Sigmoid colon (tissue), 7 donors: ENCODE data around the gene CERS6. TPM values are rescaled to one million over a fixed set of nuclear protein-coding genes. Genes with fewer than 3 reads are reported as not detected.

ENCODE experiments used
- DNase-seq: peaks from one replicate; pipeline ENCODE4 v3.0.0-alpha.2; 2019
- H3K27ac ChIP-seq, 4 donors: fragments of 200-600 bp; sonication (generic); one replicate each; pipeline ENCODE4 v1.5.1; 2016 to 2019; ENCODE audit warnings: mild to moderate bottlenecking in 1 of 4
- H3K27me3 ChIP-seq, 3 donors: fragments of 200-600 bp; sonication (generic); one replicate each; pipeline ENCODE4 v1.5.1; 2019; ENCODE audit warnings: mild to moderate bottlenecking in 1 of 3
- H3K36me3 ChIP-seq, 4 donors: fragments of 200-600 bp; sonication (generic); one replicate each; pipeline ENCODE4 v1.5.1; 2016 to 2019
- H3K4me1 ChIP-seq, 4 donors: fragments of 200-600 bp; sonication (generic); one replicate each; pipeline ENCODE4 v1.5.1; 2017 to 2019
- H3K4me3 ChIP-seq, 4 donors: fragments of 200-600 bp; sonication (generic); one replicate each; pipeline ENCODE4 v1.5.1; 2017 to 2019; ENCODE audit warnings: mild to moderate bottlenecking in 2 of 4, moderate library complexity in 1 of 4
- H3K9me3 ChIP-seq, 4 donors: fragments of 200-600 bp in 3 of 4; sonication (generic) in 3 of 4; one replicate each; pipeline versions ENCODE4 v1.5.1 to v1.6.1; 2013 to 2019
- CTCF ChIP-seq, 4 experiments: fragments of 450-650 bp in 3 of 4; fragments of 200-600 bp in 1 of 4; IDR thresholded peaks; one replicate each; pipeline ENCODE4 v1.5.1; 2016 to 2019; ENCODE audit warnings: antibody characterized with exemption in 4 of 4, mild to moderate bottlenecking in 3 of 4, moderate library complexity in 2 of 4
- EP300 ChIP-seq, 4 donors: sonication (generic); formaldehyde crosslinking; IDR thresholded peaks; one replicate each; pipeline ENCODE4 v1.6.1; 2017; ENCODE audit warnings: antibody characterized with exemption in 4 of 4
- POLR2A ChIP-seq, 2 donors: fragments of 450-650 bp; IDR thresholded peaks; one replicate each; pipeline ENCODE4 v1.6.1; 2016; ENCODE audit warnings: antibody characterized with exemption in 2 of 2, mild to moderate bottlenecking in 2 of 2, moderate library complexity in 2 of 2
- POLR2AphosphoS5 ChIP-seq, 4 donors: sonication (generic); formaldehyde crosslinking; IDR thresholded peaks; one replicate each; pipeline ENCODE4 v1.6.1; 2017; ENCODE audit warnings: antibody characterized with exemption in 4 of 4
- WGBS, 2 donors: extraction: QIAGEN DNeasy Blood & Tissue Kit; methylation state at CpG; one replicate each; pipeline ENCODE4 v1.1.7; 2013; 5-methylcytosine and 5-hydroxymethylcytosine counted together
- intact Hi-C: fragments of 100-400 bp; cut with DNase I; formaldehyde crosslinking; loops from one replicate; pipeline ENCODE4 v1.15.1; 2023
- polyA plus RNA-seq, 3 donors: library from polyadenylated mRNA; stranded (reverse); fragments of 200-250 nt; gene quantifications; one replicate each; pipeline ENCODE4 v1.2.3, GENCODE V29; 2013
- total RNA-seq, 4 donors: library from RNA; depleted of rRNA; stranded (reverse); fragments of >200 nt; gene quantifications; one replicate each; pipeline ENCODE4 v1.1.0, GENCODE V29; 2016
- donor health status: healthy with polysubstance abuse.
- donor health status: Bipolar disorder and iron deficiency.
- donor health status: healthy.

The CERS6 gene
- total and polyA plus RNA-seq, 7 donors: 4.4 to 21.0 (median 11.2) TPM

GRCh38 chr2:168673265-168674189 lies 217.5 kb downstream of the CERS6 start:
- 86 to 97% methylated on average over 10 of the region's 10 CpGs for WGBS, 2 donors
- Histone ChIP-seq H3K9me3 (no peaks in the 10 kb centered on the region), H3K36me3 (no peaks in the 10 kb centered on the region), H3K4me3 (no peak overlapping the region), H3K4me1 (peaks cover 0 to 10% (median under 1%) of the 10 kb centered on the region in 4 donors), H3K27ac (no peak overlapping the region), H3K27me3 (no peaks in the 10 kb centered on the region)
- intact Hi-C loops: no loop called here
- TF ChIP-seq CTCF (IDR thresholded peaks at IDR 0.05) (no peak), POLR2AphosphoS5 (IDR thresholded peaks at IDR 0.05) (no peak), POLR2A (IDR thresholded peaks at IDR 0.05) (no peak), EP300 (IDR thresholded peaks at IDR 0.05) (no peak)
- no peak for DNase-seq

DNA sequence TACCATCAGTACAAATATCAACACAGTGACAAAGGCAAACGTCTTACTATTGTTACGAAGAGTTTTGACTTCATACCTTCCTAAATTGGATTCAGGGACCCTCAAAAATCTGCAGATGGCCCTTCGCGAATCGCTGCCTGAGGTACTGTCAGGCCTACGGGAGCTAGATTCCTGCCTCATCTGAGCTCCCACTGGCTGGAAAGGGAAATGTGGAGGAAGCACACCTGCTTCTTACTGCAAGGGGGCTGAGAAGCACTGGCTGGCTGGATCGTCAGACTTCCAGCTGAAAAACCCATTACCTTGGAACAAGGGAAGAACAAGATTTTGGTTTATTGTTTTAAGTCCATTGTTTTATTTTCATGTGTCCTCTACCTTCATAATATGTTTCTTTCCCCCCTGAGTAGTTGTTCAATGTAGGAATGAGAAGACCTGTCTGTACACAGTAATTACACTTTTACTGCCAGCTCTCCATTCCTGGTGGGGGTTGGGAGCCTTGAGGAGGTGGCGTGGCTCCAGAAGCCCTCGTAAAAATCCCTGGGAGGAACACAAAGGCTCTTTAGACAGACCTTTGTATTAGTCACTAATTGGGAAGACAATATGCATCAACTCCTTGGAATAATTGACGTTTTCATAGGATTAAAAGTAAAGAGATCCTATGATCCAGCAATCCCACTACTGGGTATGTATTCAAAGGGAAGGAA lies 222.2 kb downstream of the CERS6 start:
- no peak for DNase-seq
- Histone ChIP-seq H3K27me3 (no peaks in the 10 kb centered on the region), H3K36me3 (no peaks in the 10 kb centered on the region), H3K4me1 (peaks cover 0 to 9% (median 1%) of the 10 kb centered on the region in 4 donors), H3K9me3 (no peaks in the 10 kb centered on the region), H3K4me3 (no peak overlapping the region), H3K27ac (no peak overlapping the region)
- TF ChIP-seq POLR2A (IDR thresholded peaks at IDR 0.05): no peak
- no peak for TF ChIP-seq POLR2AphosphoS5 (IDR thresholded peaks at IDR 0.05)
- TF ChIP-seq CTCF (IDR thresholded peaks at IDR 0.05): no peak
- no peak for TF ChIP-seq EP300 (IDR thresholded peaks at IDR 0.05)
- 52 to 79% methylated on average over 10 of the region's 10 CpGs for WGBS, 2 donors
- intact Hi-C loops: no loop called here

DNA sequence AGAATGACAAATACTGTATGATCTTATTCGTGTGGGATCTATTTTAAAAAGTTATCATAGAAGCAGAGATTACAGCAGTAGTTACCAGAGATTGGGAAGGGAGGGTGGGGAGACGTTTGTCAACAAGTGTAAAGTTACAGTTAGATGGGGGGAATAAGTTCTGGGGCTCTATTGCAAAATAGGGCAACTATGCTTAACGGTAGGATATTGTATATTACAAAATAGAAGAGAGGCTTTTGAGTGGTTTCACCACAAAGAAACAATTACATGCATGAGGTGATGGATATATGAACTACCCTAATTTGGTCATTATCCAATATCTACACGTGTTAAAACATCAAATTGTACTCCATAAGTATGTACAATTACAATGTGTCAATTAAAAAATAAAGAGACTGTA lies 223.0 kb downstream of the CERS6 start:
- peaks cover 0 to 9% (median 1%) of the 10 kb centered on the region in 4 donors for H3K4me1 ChIP-seq
- no peaks in the 10 kb centered on the region for H3K36me3 ChIP-seq
- H3K27me3 ChIP-seq: no peaks in the 10 kb centered on the region
- intact Hi-C loops: no loop called here
- no peak for TF ChIP-seq POLR2A (IDR thresholded peaks at IDR 0.05)
- no peak for TF ChIP-seq POLR2AphosphoS5 (IDR thresholded peaks at IDR 0.05)
- TF ChIP-seq EP300 (IDR thresholded peaks at IDR 0.05): no peak
- TF ChIP-seq CTCF (IDR thresholded peaks at IDR 0.05): no peak
- no peaks in the 10 kb centered on the region for H3K9me3 ChIP-seq
- no peak overlapping the region for H3K4me3 ChIP-seq
- H3K27ac ChIP-seq: no peak overlapping the region
- 61 to 85% methylated on average over 4 of the region's 4 CpGs for WGBS, 2 donors
- DNase-seq: no peak

GRCh38 chr2:168679741-168680310 lies 223.8 kb downstream of the CERS6 start:
- no peak for DNase-seq
- H3K4me3 ChIP-seq: no peak overlapping the region
- H3K27me3 ChIP-seq: no peaks in the 10 kb centered on the region
- 89 to 94% methylated on average over 8 of the region's 8 CpGs for WGBS, 2 donors
- intact Hi-C loops: no loop called here
- peaks cover 0 to 9% (median 1%) of the 10 kb centered on the region in 4 donors for H3K4me1 ChIP-seq
- no peak overlapping the region for H3K27ac ChIP-seq
- no peaks in the 10 kb centered on the region for H3K36me3 ChIP-seq
- H3K9me3 ChIP-seq: no peaks in the 10 kb centered on the region
- no peak for TF ChIP-seq CTCF (IDR thresholded peaks at IDR 0.05)
- TF ChIP-seq EP300 (IDR thresholded peaks at IDR 0.05): no peak
- no peak for TF ChIP-seq POLR2A (IDR thresholded peaks at IDR 0.05)
- no peak for TF ChIP-seq POLR2AphosphoS5 (IDR thresholded peaks at IDR 0.05)
